Testis (tissue), 3 donors: ENCODE measurements around the gene DDX11. TPM values are rescaled to one million over a fixed set of nuclear protein-coding genes. Genes with fewer than 3 reads are reported as not detected.
"Not testable (repeated sequence)": the region's sequence is repeated elsewhere in the genome, so short reads cannot be mapped to it uniquely, and the experiment has no call there.

Source experiments
- DNase-seq: peaks from one replicate; pipeline ENCODE4 v3.0.0-alpha.2; 2019
- H3K27ac ChIP-seq, 2 donors: fragments of 200-600 bp; sonication (generic); one replicate each; pipeline ENCODE4 v1.5.1; 2019
- H3K27me3 ChIP-seq: fragments of 200-600 bp; sonication (generic); one replicate; pipeline ENCODE4 v1.5.1; 2019
- H3K36me3 ChIP-seq: fragments of 200-600 bp; sonication (generic); one replicate; pipeline ENCODE4 v1.5.1; 2017; ENCODE audit warnings: low read depth; ENCODE audit errors: missing control alignments
- H3K4me1 ChIP-seq: fragments of 200-600 bp; sonication (generic); one replicate; pipeline ENCODE4 v1.5.1; 2019
- H3K4me3 ChIP-seq, 2 donors: fragments of 200-600 bp; sonication (generic); one replicate each; pipeline ENCODE4 v1.5.1; 2017 to 2019
- H3K9me3 ChIP-seq: fragments of 200-600 bp; sonication (generic); one replicate; pipeline ENCODE4 v1.5.1; 2017
- CTCF ChIP-seq, 3 experiments: fragments of 450-650 bp in 2 of 3; fragments of 200-600 bp in 1 of 3; sonication (generic) in 1 of 3; IDR thresholded peaks; one replicate each; pipeline ENCODE4 v1.5.1; 2016 to 2019; ENCODE audit warnings: antibody characterized with exemption in 3 of 3, mild to moderate bottlenecking in 2 of 3, moderate library complexity in 1 of 3
- POLR2A ChIP-seq: fragments of 450-650 bp; IDR thresholded peaks from one replicate; pipeline ENCODE4 v1.6.1; 2017; ENCODE audit warnings: antibody characterized with exemption, mild to moderate bottlenecking, moderate library complexity
- WGBS, 2 donors: methylation state at CpG; one replicate each; pipeline ENCODE4 v1.1.5; 2018; 5-methylcytosine and 5-hydroxymethylcytosine counted together
- intact Hi-C: fragments of 100-400 bp; cut with DNase I; formaldehyde crosslinking; loops from one replicate; pipeline ENCODE4 v1.15.1; 2023; ENCODE audit warnings: low total_unique reads
- polyA plus RNA-seq: library from polyadenylated mRNA; stranded (reverse); fragments of 350-450 nt; fragmentation: Illumina TruSeq; extraction: RNeasy Lipid Tissue Mini Kit (QIAGEN cat#74804); gene quantifications from one replicate; pipeline ENCODE4 v1.2.3, GENCODE V29; 2014; ENCODE audit warnings: low read depth, low replicate concordance; ENCODE audit not compliant: insufficient read depth
- total RNA-seq, 2 donors: library from RNA; depleted of rRNA; stranded (reverse); fragments of >200 nt; gene quantifications; one replicate each; pipeline ENCODE4 v1.2.3, GENCODE V29; 2016

The DDX11 gene
- total and polyA plus RNA-seq, 3 donors from 2014 or later = 19.7 to 63.1 (median 49.6) TPM

- Histone ChIP-seq H3K4me3 (peak overlapping the region in 1 of 2 donors; percentile 41), H3K4me1 (peaks cover 21% of the 10 kb centered on the region), H3K27ac (peak overlapping the region in 1 of 2 donors; percentile 30)
- intact Hi-C loops, H3K36me3 ChIP-seq, DNase-seq, H3K9me3 ChIP-seq, H3K27me3 ChIP-seq: not testable (repeated sequence)
- WGBS, 2 donors = 27 to 31% methylated on average over 7 of the region's 7 CpGs
These were observed 43.2 kb downstream of the DDX11 start for GRCh38 chr12:31116846-31117202.

- 0 to 5% methylated on average over 1 to 35 of the region's 45 CpGs for WGBS, 2 donors
- intact Hi-C loops = no loop called here
- peak; percentile 57 for DNase-seq
- Histone ChIP-seq H3K27me3 (no peaks in the 10 kb centered on the region), H3K4me1 (peaks cover 21% of the 10 kb centered on the region), H3K9me3 (no peaks in the 10 kb centered on the region), H3K27ac (peak overlapping the region in 1 of 2 donors; percentile 30), H3K4me3 (peak overlapping the region; percentile 41 to 42), H3K36me3 (no peaks in the 10 kb centered on the region)
- TF ChIP-seq POLR2A = no peak
- peak in 1 of 3 experiments; percentile 50 for TF ChIP-seq CTCF (IDR thresholded peaks at IDR 0.05)
These were observed 43.7 kb downstream of the DDX11 start for GRCh38 chr12:31117203-31118011.

- DNase-seq = no peak
- Histone ChIP-seq H3K27me3 (no peaks in the 10 kb centered on the region), H3K36me3 (no peaks in the 10 kb centered on the region), H3K4me1 (peaks cover 21% of the 10 kb centered on the region), H3K4me3 (peak overlapping the region; percentile 23 to 31), H3K27ac (no peak overlapping the region), H3K9me3 (no peaks in the 10 kb centered on the region)
- intact Hi-C loops = no loop called here
- 11 to 41% methylated on average over 7 to 41 of the region's 44 CpGs for WGBS, 2 donors
- TF ChIP-seq POLR2A = no peak
- no peak for TF ChIP-seq CTCF (IDR thresholded peaks at IDR 0.05)
These were observed 44.9 kb downstream of the DDX11 start for GRCh38 chr12:31118347-31119191.

- H3K4me3 ChIP-seq = peak overlapping the region; percentile 23 to 31
- H3K4me1 ChIP-seq = peaks cover 21% of the 10 kb centered on the region
- 22 to 48% methylated on average over 4 to 25 of the region's 34 CpGs for WGBS, 2 donors
- no peak for DNase-seq
- intact Hi-C loops = no loop called here
- no peak overlapping the region for H3K27ac ChIP-seq
- no peaks in the 10 kb centered on the region for H3K27me3 ChIP-seq
- H3K36me3 ChIP-seq = no peaks in the 10 kb centered on the region
- TF ChIP-seq POLR2A (no peak), CTCF (IDR thresholded peaks at IDR 0.05) (no peak)
- H3K9me3 ChIP-seq = no peaks in the 10 kb centered on the region
These were observed 45.6 kb downstream of the DDX11 start for GRCh38 chr12:31119192-31119802.

- WGBS, 2 donors = 3% methylated on average over 17 of the region's 24 CpGs; no CpG with 5 or more reads in 1 of the 2 donors
- no peak for DNase-seq
- intact Hi-C loops = no loop called here
- Histone ChIP-seq H3K9me3 (no peaks in the 10 kb centered on the region), H3K4me3 (no peak overlapping the region), H3K36me3 (no peaks in the 10 kb centered on the region), H3K4me1 (peaks cover 21% of the 10 kb centered on the region), H3K27ac (no peak overlapping the region), H3K27me3 (no peaks in the 10 kb centered on the region)
- TF ChIP-seq CTCF (IDR thresholded peaks at IDR 0.05) (no peak), POLR2A (no peak)
These were observed 46.1 kb downstream of the DDX11 start for GRCh38 chr12:31119803-31120211.
